Measurements from ENCODE around the gene FRMD3.

Gene FRMD3

GRCh38 chr9:83204047-83204446 is 334.2 kb downstream of the FRMD3 start:
- Histone ChIP-seq H3K36me3 (ENCODE audit: control insufficient read depth, insufficient read depth, low read length) (no peaks in the 10 kb centered on the region), H3K4me3 (replicated peaks; ENCODE audit: low read depth, low read length) (no peak overlapping the region), H3K27me3 (replicated peaks; ENCODE audit: control insufficient read depth, insufficient read depth, low read length) (no peaks in the 10 kb centered on the region; the same call in 1 of the 2 replicates)
- no peak for TF ChIP-seq CTCF (IDR thresholded peaks at IDR 0.05; ENCODE audit: insufficient read depth, low read length, poor library complexity, severe bottlenecking)
- no peak for DNase-seq (ENCODE audit: extremely low read depth, insufficient read length)

DNA sequence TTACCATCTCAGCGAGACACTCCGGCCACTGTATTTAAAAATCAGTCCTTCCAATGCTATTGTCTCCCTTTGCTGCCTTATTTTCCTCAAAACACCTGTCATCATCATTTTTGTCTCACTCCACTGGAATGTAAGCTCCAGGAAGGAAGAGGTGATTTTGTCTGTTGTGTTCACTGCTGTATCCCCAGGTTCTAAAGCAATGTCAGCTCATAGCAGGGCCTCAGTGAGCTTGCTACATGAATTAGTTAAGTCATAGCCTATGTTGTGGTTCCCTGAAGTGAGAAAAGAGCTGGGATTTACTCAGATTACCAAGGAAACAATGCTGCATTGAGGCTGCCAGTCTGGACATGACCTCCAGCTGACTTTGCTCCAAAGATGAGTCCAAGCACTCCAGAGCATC is 337.7 kb downstream of the FRMD3 start:
- Histone ChIP-seq H3K27me3 (replicated peaks; ENCODE audit: control insufficient read depth, insufficient read depth, low read length) (no peaks in the 10 kb centered on the region; the same call in 1 of the 2 replicates), H3K4me3 (replicated peaks; ENCODE audit: low read depth, low read length) (no peak overlapping the region), H3K36me3 (ENCODE audit: control insufficient read depth, insufficient read depth, low read length) (no peaks in the 10 kb centered on the region)
- TF ChIP-seq CTCF (IDR thresholded peaks at IDR 0.05; ENCODE audit: insufficient read depth, low read length, poor library complexity, severe bottlenecking), result no peak
- no peak for DNase-seq (ENCODE audit: extremely low read depth, insufficient read length)

DNA sequence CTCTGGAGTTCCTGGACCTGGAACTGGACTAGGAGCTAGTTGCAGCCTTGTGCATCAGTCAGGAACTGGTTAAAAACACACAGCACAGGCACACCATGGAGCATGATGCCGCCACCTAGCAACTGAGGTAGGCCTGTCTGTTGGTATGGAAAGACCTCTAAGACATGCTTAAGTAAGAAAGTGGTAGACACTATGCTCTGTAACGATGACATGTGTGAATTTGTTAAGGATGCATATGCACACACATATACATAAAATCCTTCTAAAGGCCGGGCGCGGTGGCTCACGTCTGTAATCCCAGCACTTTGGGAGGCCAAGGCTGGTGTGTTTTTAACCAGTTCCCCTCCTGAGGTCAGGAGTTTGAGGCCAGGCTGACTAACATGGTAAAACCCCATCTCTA is 338.4 kb downstream of the FRMD3 start:
- no peaks in the 10 kb centered on the region for H3K36me3 ChIP-seq (ENCODE audit: control insufficient read depth, insufficient read depth, low read length)
- no peak for TF ChIP-seq CTCF (IDR thresholded peaks at IDR 0.05; ENCODE audit: insufficient read depth, low read length, poor library complexity, severe bottlenecking)
- no peak overlapping the region for H3K4me3 ChIP-seq (replicated peaks; ENCODE audit: low read depth, low read length)
- DNase-seq (ENCODE audit: extremely low read depth, insufficient read length), result no peak
- H3K27me3 ChIP-seq (replicated peaks; ENCODE audit: control insufficient read depth, insufficient read depth, low read length), result no peaks in the 10 kb centered on the region; the same call in 1 of the 2 replicates

GRCh38 chr9:83199240-83199639 is 339.0 kb downstream of the FRMD3 start:
- Histone ChIP-seq H3K36me3 (ENCODE audit: control insufficient read depth, insufficient read depth, low read length) (no peaks in the 10 kb centered on the region), H3K27me3 (replicated peaks; ENCODE audit: control insufficient read depth, insufficient read depth, low read length) (no peaks in the 10 kb centered on the region; the same call in 1 of the 2 replicates), H3K4me3 (replicated peaks; ENCODE audit: low read depth, low read length) (no peak overlapping the region)
- TF ChIP-seq CTCF (IDR thresholded peaks at IDR 0.05; ENCODE audit: insufficient read depth, low read length, poor library complexity, severe bottlenecking), result no peak
- no peak for DNase-seq (ENCODE audit: extremely low read depth, insufficient read length)

DNA sequence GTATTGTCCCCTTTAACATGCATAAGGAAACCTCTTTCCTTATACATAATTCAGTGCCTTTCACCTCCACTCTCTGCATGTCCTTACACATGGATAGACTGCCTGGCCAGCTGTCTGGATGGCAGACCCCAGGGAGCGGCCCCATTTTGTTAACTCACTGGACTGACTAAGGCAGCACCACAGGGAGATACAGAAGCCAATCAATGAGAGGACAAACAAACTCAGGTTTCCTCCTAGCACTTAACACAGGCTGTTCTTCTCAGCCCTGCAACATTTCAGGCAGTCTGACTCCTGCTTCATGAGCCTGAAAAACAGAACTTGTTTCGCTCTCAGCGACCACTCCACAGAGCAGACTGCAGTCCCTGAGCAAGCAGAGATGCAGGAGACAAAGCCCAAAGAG is 339.8 kb downstream of the FRMD3 start:
- H3K4me3 ChIP-seq (replicated peaks; ENCODE audit: low read depth, low read length), result no peak overlapping the region
- H3K36me3 ChIP-seq (ENCODE audit: control insufficient read depth, insufficient read depth, low read length), result no peaks in the 10 kb centered on the region
- TF ChIP-seq CTCF (IDR thresholded peaks at IDR 0.05; ENCODE audit: insufficient read depth, low read length, poor library complexity, severe bottlenecking), result no peak
- no peak for DNase-seq (ENCODE audit: extremely low read depth, insufficient read length)
- H3K27me3 ChIP-seq (replicated peaks; ENCODE audit: control insufficient read depth, insufficient read depth, low read length), result no peaks in the 10 kb centered on the region; the same call in 1 of the 2 replicates

- Histone ChIP-seq H3K4me3 (replicated peaks; ENCODE audit: low read depth, low read length) (no peak overlapping the region), H3K27me3 (replicated peaks; ENCODE audit: control insufficient read depth, insufficient read depth, low read length) (no peaks in the 10 kb centered on the region; the same call in 1 of the 2 replicates), H3K36me3 (ENCODE audit: control insufficient read depth, insufficient read depth, low read length) (no peaks in the 10 kb centered on the region)
- TF ChIP-seq CTCF (IDR thresholded peaks at IDR 0.05; ENCODE audit: insufficient read depth, low read length, poor library complexity, severe bottlenecking), result no peak
- DNase-seq (ENCODE audit: extremely low read depth, insufficient read length), result no peak
Observed at GRCh38 chr9:83197591-83197990, 340.6 kb downstream of the FRMD3 start.

Measured in GM06990 (cell line).